ENCODE measurements around the gene UVRAG. TPM values are rescaled to one million over a fixed set of nuclear protein-coding genes. Genes with fewer than 3 reads are reported as not detected.

The UVRAG gene
- total and polyA plus RNA-seq, 2 of the 4 experiments (the other 2 are of a cell fraction): 5.6 to 10.9 TPM

DNA sequence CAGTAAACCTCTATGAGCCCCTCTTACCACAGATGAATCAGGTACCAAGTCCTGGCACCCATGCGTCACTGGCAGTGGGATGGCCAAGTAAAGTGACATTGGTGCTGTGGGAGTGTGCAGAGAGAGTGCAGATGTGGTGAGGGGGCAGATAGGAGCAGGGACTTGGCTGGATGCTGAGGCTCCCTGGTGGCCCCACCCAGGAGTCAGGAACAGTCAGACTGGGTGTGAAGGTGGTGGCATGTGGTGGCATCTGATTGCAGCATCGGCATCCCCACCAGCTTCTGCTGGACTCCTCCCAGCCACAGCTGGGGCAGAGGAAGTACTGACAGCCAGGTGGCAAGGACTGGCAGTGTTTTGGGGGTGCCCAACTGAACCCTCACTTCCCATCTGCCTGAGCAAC lies 35.0 kb upstream of the UVRAG start:
- Histone ChIP-seq H4K20me1 (ENCODE audit: insufficient read depth, low read length) (no peaks in the 10 kb centered on the region), H2BK20ac (ENCODE audit: low read depth, low read length) (no peak overlapping the region), H3K9me3 (ENCODE audit: control insufficient read depth, insufficient read depth, low read length) (no peaks in the 10 kb centered on the region), H2AK5ac (ENCODE audit: low read depth, low read length) (no peak overlapping the region), H3K79me1 (ENCODE audit: low read depth in 1 of 2, low read length in 2 of 2) (no peaks in the 10 kb centered on the region), H3K27ac (ENCODE audit: insufficient read depth, low read length) (no peak overlapping the region), H3K4me1 (ENCODE audit: control insufficient read depth, insufficient read depth, low read length) (no peaks in the 10 kb centered on the region), H4K91ac (ENCODE audit: insufficient read depth, low read depth, low read length) (no peak overlapping the region), H2BK15ac (ENCODE audit: low read depth, low read length) (no peak overlapping the region), H3K56ac (ENCODE audit: extremely low read depth, insufficient read depth, low read length) (no peak overlapping the region), H3K4ac (ENCODE audit: low read depth, low read length) (no peak overlapping the region), H2AK9ac (replicated peaks; ENCODE audit: low read depth, low read length, poor library complexity) (no peak overlapping the region), H3K9ac (ENCODE audit: low read depth, low read length) (no peak overlapping the region), H3K4me3 (ENCODE audit: insufficient read depth, low read depth, low read length) (no peak overlapping the region), H4K5ac (ENCODE audit: low read depth, low read length) (no peak overlapping the region), H3K4me2 (ENCODE audit: low read depth, low read length) (no peak overlapping the region), H3K27me3 (ENCODE audit: control insufficient read depth, insufficient read depth, low read length) (peaks cover 16% of the 10 kb centered on the region; the same call in 1 of the 2 replicates), H3K9me1 (ENCODE audit: insufficient read depth, low read length) (no peaks in the 10 kb centered on the region), H3K18ac (ENCODE audit: low read depth, low read length) (no peak overlapping the region), H2BK120ac (ENCODE audit: low read depth, low read length) (no peak overlapping the region), H3K23ac (ENCODE audit: low read depth, low read length) (no peak overlapping the region), H4K8ac (ENCODE audit: low read depth in 2 of 2, low read length in 2 of 2) (no peak overlapping the region), H3K14ac (replicated peaks; ENCODE audit: low read depth, low read length) (no peak overlapping the region), H2BK5ac (ENCODE audit: low read depth, low read length, poor library complexity, severe bottlenecking) (no peak overlapping the region), H3K36me3 (ENCODE audit: control insufficient read depth, insufficient read depth, low read length) (no peaks in the 10 kb centered on the region), H2AFZ (replicated peaks; ENCODE audit: low read length, poor library complexity) (no peak overlapping the region)
- ATAC-seq (ENCODE audit: low read depth) (no peak), DNase-seq (no peak)
- ChIA-PET POLR2A (ENCODE audit: unreplicated experiment) (no interaction called here), CTCF (no interaction called here)
- intact Hi-C loops (cut with micrococcal nuclease) (no loop called here), dilution Hi-C loops (cut with HindIII; ENCODE audit: low sequenced_read_pairs, unreplicated experiment) (no loop called here), in situ Hi-C loops (cut with MboI; ENCODE audit: low sequenced_read_pairs) (no loop called here)
- TF ChIP-seq CEBPB (IDR thresholded peaks at IDR 0.05; ENCODE audit: low read depth, low read length) (no peak), MAFK (IDR thresholded peaks at IDR 0.05; ENCODE audit: low read depth, low read length) (no peak), MAZ (IDR thresholded peaks at IDR 0.05; ENCODE audit: borderline replicate concordance, low read depth, low read length) (no peak), FOS (IDR thresholded peaks at IDR 0.05; ENCODE audit: low read depth, low read length) (no peak), BHLHE40 (IDR thresholded peaks at IDR 0.05; ENCODE audit: low read depth, low read length) (no peak), NFE2L2 (IDR thresholded peaks at IDR 0.05; ENCODE audit: low read depth, low read length) (no peak), RFX5 (IDR thresholded peaks at IDR 0.05; ENCODE audit: low read depth, low read length) (no peak), RAD21 (IDR thresholded peaks at IDR 0.05; ENCODE audit: low read length) (no peak), SMC3 (IDR thresholded peaks at IDR 0.05; ENCODE audit: low read depth, low read length) (no peak), RCOR1 (IDR thresholded peaks at IDR 0.05; ENCODE audit: insufficient replicate concordance, low read length) (no peak), CHD1 (IDR thresholded peaks at IDR 0.05; ENCODE audit: low read depth, low read length) (no peak), POLR2A (IDR thresholded peaks at IDR 0.05; ENCODE audit: low read depth, low read length) (no peak), MXI1 (IDR thresholded peaks at IDR 0.05; ENCODE audit: borderline replicate concordance, low read depth, low read length) (no peak)
- TF ChIP-seq, protein P1, sequence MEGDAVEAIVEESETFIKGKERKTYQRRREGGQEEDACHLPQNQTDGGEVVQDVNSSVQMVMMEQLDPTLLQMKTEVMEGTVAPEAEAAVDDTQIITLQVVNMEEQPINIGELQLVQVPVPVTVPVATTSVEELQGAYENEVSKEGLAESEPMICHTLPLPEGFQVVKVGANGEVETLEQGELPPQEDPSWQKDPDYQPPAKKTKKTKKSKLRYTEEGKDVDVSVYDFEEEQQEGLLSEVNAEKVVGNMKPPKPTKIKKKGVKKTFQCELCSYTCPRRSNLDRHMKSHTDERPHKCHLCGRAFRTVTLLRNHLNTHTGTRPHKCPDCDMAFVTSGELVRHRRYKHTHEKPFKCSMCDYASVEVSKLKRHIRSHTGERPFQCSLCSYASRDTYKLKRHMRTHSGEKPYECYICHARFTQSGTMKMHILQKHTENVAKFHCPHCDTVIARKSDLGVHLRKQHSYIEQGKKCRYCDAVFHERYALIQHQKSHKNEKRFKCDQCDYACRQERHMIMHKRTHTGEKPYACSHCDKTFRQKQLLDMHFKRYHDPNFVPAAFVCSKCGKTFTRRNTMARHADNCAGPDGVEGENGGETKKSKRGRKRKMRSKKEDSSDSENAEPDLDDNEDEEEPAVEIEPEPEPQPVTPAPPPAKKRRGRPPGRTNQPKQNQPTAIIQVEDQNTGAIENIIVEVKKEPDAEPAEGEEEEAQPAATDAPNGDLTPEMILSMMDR (conservative IDR thresholded peaks at IDR 0.05; ENCODE audit: low read depth, low read length): no peak
- TF ChIP-seq, protein P2, sequence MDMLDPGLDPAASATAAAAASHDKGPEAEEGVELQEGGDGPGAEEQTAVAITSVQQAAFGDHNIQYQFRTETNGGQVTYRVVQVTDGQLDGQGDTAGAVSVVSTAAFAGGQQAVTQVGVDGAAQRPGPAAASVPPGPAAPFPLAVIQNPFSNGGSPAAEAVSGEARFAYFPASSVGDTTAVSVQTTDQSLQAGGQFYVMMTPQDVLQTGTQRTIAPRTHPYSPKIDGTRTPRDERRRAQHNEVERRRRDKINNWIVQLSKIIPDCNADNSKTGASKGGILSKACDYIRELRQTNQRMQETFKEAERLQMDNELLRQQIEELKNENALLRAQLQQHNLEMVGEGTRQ (IDR thresholded peaks at IDR 0.05; ENCODE audit: low read depth, low read length): no peak
- TF ChIP-seq, protein P3, sequence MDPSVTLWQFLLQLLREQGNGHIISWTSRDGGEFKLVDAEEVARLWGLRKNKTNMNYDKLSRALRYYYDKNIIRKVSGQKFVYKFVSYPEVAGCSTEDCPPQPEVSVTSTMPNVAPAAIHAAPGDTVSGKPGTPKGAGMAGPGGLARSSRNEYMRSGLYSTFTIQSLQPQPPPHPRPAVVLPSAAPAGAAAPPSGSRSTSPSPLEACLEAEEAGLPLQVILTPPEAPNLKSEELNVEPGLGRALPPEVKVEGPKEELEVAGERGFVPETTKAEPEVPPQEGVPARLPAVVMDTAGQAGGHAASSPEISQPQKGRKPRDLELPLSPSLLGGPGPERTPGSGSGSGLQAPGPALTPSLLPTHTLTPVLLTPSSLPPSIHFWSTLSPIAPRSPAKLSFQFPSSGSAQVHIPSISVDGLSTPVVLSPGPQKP (IDR thresholded peaks at IDR 0.05; ENCODE audit: borderline replicate concordance, low read depth, low read length): no peak
- no TSS peak for BruUV-seq (replicated peaks)
- no CpG with 5 or more reads among the region's 2 CpGs for whole genome bisulfite sequencing, 2 experiments (ENCODE audit: extremely low coverage in 2 of 2, insufficient read length in 1 of 2)

Data from IMR-90 (cell line).